Smooth muscle cell (in vitro differentiated cells): Measurements from ENCODE around the gene PHF2. TPM values are rescaled to one million over a fixed set of nuclear protein-coding genes. Genes with fewer than 3 reads are reported as not detected.

Experiments
- DNase-seq: peaks from one replicate; lab custom pipeline; 2025; ENCODE audit not compliant: unreplicated experiment; lab: John Stamatoyannopoulos, UW
- H2AFZ ChIP-seq: fragments of 200-600 bp; sonication (generic); 2 replicates; pipeline ENCODE4 v1.6.0; 2016; ENCODE audit warnings: antibody characterized with exemption, low read depth, mild to moderate bottlenecking
- H3F3A ChIP-seq: fragments of 200-600 bp; sonication (generic); 2 replicates; pipeline ENCODE4 v1.6.0; 2017; ENCODE audit warnings: antibody characterized with exemption, low read depth
- H3K27ac ChIP-seq: fragments of 200-600 bp; sonication (generic); 2 replicates; pipeline ENCODE4 v1.5.1; 2016; ENCODE audit warnings: low read depth, mild to moderate bottlenecking
- H3K27me3 ChIP-seq: fragments of 200-600 bp; sonication (generic); 2 replicates; pipeline ENCODE4 v1.6.1; 2016; ENCODE audit warnings: low read depth, mild to moderate bottlenecking
- H3K36me3 ChIP-seq: fragments of 200-600 bp; sonication (generic); 2 replicates; pipeline ENCODE4 v1.5.1; 2016; ENCODE audit warnings: low read depth
- H3K4me1 ChIP-seq: fragments of 200-600 bp; sonication (generic); 2 replicates; pipeline ENCODE4 v1.5.1; 2016; ENCODE audit warnings: low read depth
- H3K4me2 ChIP-seq: fragments of 200-600 bp; sonication (generic); 2 replicates; pipeline ENCODE4 v1.6.0; 2016; ENCODE audit warnings: mild to moderate bottlenecking
- H3K4me3 ChIP-seq: fragments of 200-600 bp; sonication (generic); 2 replicates; pipeline ENCODE4 v1.5.1; 2016; ENCODE audit warnings: mild to moderate bottlenecking
- H3K79me2 ChIP-seq: fragments of 200-600 bp; sonication (generic); 2 replicates; pipeline ENCODE4 v1.6.0; 2016; ENCODE audit warnings: low read depth, mild to moderate bottlenecking
- H3K9ac ChIP-seq: fragments of 200-600 bp; sonication (generic); 2 replicates; pipeline ENCODE4 v1.6.0; 2016; ENCODE audit warnings: low read depth
- H3K9me3 ChIP-seq: fragments of 200-600 bp; sonication (generic); replicated peaks from 2 replicates; pipeline ENCODE4 v1.5.1; 2016; ENCODE audit warnings: low read depth
- H4K20me1 ChIP-seq: fragments of 200-600 bp; sonication (generic); 2 replicates; pipeline ENCODE4 v1.6.0; 2016; ENCODE audit warnings: low read depth
- WGBS: methylation state at CpG from one replicate; pipeline ENCODE4 v1.1.7; 2016; ENCODE audit warnings: low lambda C conversion rate; 5-methylcytosine and 5-hydroxymethylcytosine counted together
- polyA plus RNA-seq: library from polyadenylated mRNA; unstranded; fragments of >200 nt; fragmentation: Nextera tagmentation; extraction: Ambion mirVana; gene quantifications from 2 replicates; pipeline ENCODE4 v1.2.1, GENCODE V29; 2016
- total RNA-seq: library from RNA; depleted of rRNA; stranded (reverse); fragments of >200 nt; gene quantifications from 2 replicates; pipeline ENCODE4 v1.2.3, GENCODE V29; 2014
- TF ChIP-seq, protein P1 (sequence below): fragments of 200-600 bp; sonication (generic); IDR thresholded peaks from 2 replicates; pipeline ENCODE4 v1.5.1; 2017; ENCODE audit warnings: borderline replicate concordance, mild to moderate bottlenecking, antibody characterized with exemption; ENCODE audit not compliant: insufficient read depth, poor library complexity, severe bottlenecking

The PHF2 gene
- total and polyA plus RNA-seq, 2 experiments from 2014 or later, result 11.1 to 18.3 TPM

GRCh38 chr9:93658184-93658925 is 82.0 kb downstream of the PHF2 start:
- Histone ChIP-seq H3K36me3 (no peaks in the 10 kb centered on the region), H3K9ac (no peak overlapping the region), H3K27me3 (no peaks in the 10 kb centered on the region), H2AFZ (no peak overlapping the region), H3K9me3 (no peaks in the 10 kb centered on the region), H3K79me2 (no peaks in the 10 kb centered on the region), H3K4me1 (no peaks in the 10 kb centered on the region), H3K27ac (no peak overlapping the region), H3K4me3 (no peak overlapping the region), H4K20me1 (no peaks in the 10 kb centered on the region), H3F3A (no peaks in the 10 kb centered on the region), H3K4me2 (no peak overlapping the region)
- TF ChIP-seq, protein P1, sequence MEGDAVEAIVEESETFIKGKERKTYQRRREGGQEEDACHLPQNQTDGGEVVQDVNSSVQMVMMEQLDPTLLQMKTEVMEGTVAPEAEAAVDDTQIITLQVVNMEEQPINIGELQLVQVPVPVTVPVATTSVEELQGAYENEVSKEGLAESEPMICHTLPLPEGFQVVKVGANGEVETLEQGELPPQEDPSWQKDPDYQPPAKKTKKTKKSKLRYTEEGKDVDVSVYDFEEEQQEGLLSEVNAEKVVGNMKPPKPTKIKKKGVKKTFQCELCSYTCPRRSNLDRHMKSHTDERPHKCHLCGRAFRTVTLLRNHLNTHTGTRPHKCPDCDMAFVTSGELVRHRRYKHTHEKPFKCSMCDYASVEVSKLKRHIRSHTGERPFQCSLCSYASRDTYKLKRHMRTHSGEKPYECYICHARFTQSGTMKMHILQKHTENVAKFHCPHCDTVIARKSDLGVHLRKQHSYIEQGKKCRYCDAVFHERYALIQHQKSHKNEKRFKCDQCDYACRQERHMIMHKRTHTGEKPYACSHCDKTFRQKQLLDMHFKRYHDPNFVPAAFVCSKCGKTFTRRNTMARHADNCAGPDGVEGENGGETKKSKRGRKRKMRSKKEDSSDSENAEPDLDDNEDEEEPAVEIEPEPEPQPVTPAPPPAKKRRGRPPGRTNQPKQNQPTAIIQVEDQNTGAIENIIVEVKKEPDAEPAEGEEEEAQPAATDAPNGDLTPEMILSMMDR, result no peak
- DNase-seq, result no peak
- 97% methylated on average over 12 of the region's 12 CpGs for WGBS

DNA sequence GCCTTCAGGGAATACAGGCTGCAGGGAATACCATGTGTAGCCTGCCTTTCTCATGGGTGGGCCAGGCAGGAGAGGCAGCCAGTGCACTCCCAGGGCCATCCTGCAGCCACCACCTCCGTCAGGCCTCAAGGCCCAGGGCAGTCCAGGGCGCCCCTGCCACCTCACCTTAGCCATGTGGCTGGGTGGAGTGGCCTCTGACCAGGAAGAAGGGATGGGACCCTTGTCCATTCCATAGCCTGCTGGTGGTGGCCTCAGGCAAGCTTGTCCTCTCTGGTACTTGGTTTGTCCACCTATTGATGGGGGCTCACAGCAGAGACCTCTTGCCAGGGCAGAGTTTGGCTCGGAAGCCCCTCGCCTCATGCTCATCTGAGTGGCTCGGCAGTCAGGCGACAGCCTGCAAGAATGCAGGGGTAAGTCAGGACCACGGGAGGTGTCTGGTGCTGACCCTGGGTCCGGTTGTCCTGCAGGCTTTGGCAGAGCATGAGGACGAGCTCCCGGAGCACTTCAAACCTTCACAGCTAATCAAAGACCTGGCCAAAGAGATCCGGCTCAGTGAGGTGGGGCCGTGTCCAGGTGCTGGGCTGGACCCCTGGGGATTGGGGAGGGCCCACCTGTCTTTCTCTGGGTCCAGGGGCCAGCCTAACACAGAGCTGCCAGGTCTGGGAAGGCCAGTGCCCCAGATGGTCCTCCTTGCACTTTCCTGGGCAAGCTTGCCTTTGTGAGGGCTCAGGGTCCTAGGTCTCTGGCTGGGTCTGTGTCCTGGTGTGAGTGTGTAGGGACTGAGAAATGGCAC is 82.9 kb downstream of the PHF2 start:
- H3K79me2 ChIP-seq, result no peaks in the 10 kb centered on the region
- no peaks in the 10 kb centered on the region for H3F3A ChIP-seq
- no peak overlapping the region for H3K4me2 ChIP-seq
- no peak for DNase-seq
- no peak overlapping the region for H2AFZ ChIP-seq
- H3K36me3 ChIP-seq, result no peaks in the 10 kb centered on the region
- H3K9ac ChIP-seq, result no peak overlapping the region
- no peaks in the 10 kb centered on the region for H3K9me3 ChIP-seq
- TF ChIP-seq, protein P1, result no peak
- H3K4me1 ChIP-seq, result no peaks in the 10 kb centered on the region
- no peaks in the 10 kb centered on the region for H4K20me1 ChIP-seq
- 98% methylated on average over 12 of the region's 12 CpGs for WGBS
- no peak overlapping the region for H3K27ac ChIP-seq
- H3K27me3 ChIP-seq, result no peaks in the 10 kb centered on the region
- H3K4me3 ChIP-seq, result no peak overlapping the region

- Histone ChIP-seq H3K4me1 (no peaks in the 10 kb centered on the region), H3K36me3 (no peaks in the 10 kb centered on the region), H3K4me3 (no peak overlapping the region), H3K9me3 (no peaks in the 10 kb centered on the region), H3K9ac (no peak overlapping the region), H3K4me2 (no peak overlapping the region), H4K20me1 (no peaks in the 10 kb centered on the region), H2AFZ (no peak overlapping the region), H3K79me2 (no peaks in the 10 kb centered on the region), H3F3A (no peaks in the 10 kb centered on the region), H3K27me3 (no peaks in the 10 kb centered on the region), H3K27ac (no peak overlapping the region)
- DNase-seq, result no peak
- TF ChIP-seq, protein P1, result no peak
- 98% methylated on average over 4 of the region's 4 CpGs for WGBS
These were observed 83.4 kb downstream of the PHF2 start for GRCh38 chr9:93659837-93660177.
